ENCODE measurements around the gene LHX3.

LHX3 gene

DNA sequence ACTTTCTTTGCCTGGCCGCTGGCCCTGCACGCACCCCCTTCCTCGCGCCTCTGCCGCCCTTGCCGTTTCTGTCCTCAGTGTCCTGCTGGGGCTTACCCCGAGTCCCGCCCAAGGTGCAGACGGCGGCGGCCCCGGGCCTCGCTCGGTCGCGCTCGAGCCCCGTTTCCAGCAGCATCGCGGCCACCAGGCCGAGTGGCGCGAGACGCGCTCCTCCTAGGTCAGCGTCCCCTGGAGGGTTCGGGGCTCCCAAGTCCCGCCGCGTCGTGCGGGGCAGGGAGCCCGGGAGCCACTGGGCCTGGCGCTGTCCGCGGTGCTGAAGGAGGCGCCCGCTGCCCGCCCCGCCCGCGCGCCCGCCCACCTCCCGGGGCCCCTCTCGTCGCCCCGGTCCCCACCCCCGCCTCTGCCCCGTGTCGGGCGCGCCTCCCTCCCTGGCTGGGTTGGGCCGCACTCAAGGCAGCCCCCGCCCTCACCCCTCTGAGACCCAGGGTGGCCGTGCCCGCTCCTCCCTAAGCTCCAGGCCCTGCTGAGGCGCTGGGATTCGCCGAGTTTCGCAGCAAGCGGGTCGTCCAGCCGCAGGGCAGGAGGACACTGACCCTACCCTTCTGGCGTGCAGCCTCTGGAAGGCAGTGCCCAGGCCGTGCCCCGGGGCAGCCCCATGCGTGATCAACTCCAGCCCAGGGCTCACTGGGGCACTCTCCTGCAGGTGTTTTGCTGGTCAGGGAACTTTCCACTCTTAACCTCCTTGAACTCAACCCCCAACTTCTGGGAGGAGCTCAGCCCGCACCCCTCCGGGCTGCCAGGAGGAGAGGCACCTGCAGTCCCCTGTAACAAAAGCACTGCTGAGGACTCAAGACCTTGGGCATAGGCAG lies at the start of gene LHX3:
TSS of gene LHX3 (minus strand) at position 291 of the 869 bp plus-strand sequence. CDS start at position 175, 116 bp downstream.
- H3K27me3 ChIP-seq: peaks cover 64% of the 10 kb centered on the region
- peaks cover 10% of the 10 kb centered on the region for H3K36me3 ChIP-seq
- H3K4me3 ChIP-seq (ENCODE audit: low read depth in 1 of 2, low read length in 1 of 2): no peak within 1 kb of the TSS
- H3K27ac ChIP-seq: no peak within 1 kb of the TSS
- H3K4me1 ChIP-seq (ENCODE audit: control insufficient read depth in 1 of 2, insufficient read depth in 1 of 2, low read depth in 1 of 2, low read length in 1 of 2): no peaks in the 10 kb centered on the region
- no peaks in the 10 kb centered on the region for H3K9me3 ChIP-seq
- TF ChIP-seq, protein P1, sequence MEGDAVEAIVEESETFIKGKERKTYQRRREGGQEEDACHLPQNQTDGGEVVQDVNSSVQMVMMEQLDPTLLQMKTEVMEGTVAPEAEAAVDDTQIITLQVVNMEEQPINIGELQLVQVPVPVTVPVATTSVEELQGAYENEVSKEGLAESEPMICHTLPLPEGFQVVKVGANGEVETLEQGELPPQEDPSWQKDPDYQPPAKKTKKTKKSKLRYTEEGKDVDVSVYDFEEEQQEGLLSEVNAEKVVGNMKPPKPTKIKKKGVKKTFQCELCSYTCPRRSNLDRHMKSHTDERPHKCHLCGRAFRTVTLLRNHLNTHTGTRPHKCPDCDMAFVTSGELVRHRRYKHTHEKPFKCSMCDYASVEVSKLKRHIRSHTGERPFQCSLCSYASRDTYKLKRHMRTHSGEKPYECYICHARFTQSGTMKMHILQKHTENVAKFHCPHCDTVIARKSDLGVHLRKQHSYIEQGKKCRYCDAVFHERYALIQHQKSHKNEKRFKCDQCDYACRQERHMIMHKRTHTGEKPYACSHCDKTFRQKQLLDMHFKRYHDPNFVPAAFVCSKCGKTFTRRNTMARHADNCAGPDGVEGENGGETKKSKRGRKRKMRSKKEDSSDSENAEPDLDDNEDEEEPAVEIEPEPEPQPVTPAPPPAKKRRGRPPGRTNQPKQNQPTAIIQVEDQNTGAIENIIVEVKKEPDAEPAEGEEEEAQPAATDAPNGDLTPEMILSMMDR (IDR thresholded peaks at IDR 0.05): no peak

DNA sequence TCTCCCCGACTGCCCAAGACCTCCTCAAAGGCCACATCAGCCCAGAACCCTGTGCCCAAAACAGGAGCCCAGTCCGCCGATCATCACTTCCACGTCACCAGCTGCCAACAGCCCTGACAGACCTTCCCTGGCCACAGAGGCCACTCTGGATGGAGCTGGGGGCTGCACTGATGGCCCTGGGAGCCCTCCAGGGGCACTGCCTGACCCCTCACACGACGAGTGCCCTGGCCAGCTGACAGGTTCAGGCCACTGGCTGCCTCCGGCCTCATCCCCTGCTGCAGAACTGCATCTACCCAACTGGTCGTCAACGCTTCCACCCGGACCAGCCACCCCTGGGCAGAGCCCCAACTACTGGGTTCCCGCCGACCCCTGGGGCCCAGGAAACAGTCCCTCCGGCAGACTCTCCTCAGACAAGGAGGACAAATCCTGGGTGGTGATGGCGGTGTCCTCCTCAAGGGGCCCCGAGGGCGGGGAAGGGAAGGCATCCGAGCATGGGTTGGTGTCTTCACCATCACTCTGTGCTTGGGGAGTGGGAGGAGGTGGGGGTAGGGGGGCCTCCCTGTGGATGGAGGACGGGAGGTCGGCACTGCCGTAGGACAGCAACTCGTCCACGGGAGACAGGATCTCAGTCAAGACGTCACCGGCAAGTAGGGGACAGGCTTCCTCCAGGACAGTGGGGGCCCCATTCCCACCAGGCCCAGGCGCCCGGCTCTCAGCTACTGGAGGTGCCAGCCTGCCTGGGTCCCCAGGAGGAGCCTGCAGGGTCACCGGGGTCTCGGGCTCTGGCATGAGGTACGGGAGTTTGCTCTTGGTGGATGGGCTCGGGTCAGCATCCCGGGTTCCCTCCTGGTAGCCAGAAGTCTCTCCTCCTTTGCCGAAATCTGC lies 48.6 kb upstream of the LHX3 start:
- H3K27ac ChIP-seq: no peak overlapping the region
- H3K36me3 ChIP-seq: no peaks in the 10 kb centered on the region
- TF ChIP-seq, protein P1 (IDR thresholded peaks at IDR 0.05): no peak
- no peaks in the 10 kb centered on the region for H3K4me1 ChIP-seq (ENCODE audit: control insufficient read depth in 1 of 2, insufficient read depth in 1 of 2, low read depth in 1 of 2, low read length in 1 of 2)
- H3K9me3 ChIP-seq: no peaks in the 10 kb centered on the region
- H3K4me3 ChIP-seq (ENCODE audit: low read depth in 1 of 2, low read length in 1 of 2): no peak overlapping the region
- H3K27me3 ChIP-seq: peaks cover 8% of the 10 kb centered on the region

DNA sequence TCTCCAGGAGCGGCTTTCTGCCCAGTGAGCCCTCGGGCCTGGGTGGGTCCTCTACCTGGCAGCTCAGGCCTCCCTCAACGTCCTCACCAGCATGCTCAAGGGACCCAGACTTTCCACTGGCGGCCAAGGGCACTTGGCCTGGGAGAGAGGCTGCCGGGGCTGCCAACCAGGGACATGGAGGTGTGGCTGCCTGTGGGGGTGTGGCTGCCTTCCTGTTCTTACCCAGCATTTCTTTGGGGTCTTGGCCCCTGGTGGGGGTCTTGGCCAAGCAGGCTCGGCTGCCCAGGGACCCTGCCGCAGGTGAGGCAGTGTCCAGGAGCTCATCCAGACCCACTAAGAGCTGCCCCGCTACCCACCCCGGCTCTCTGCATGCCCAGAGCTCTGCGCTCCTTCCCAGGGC lies 47.9 kb upstream of the LHX3 start:
- TF ChIP-seq, protein P1 (IDR thresholded peaks at IDR 0.05): no peak
- H3K4me1 ChIP-seq (ENCODE audit: control insufficient read depth in 1 of 2, insufficient read depth in 1 of 2, low read depth in 1 of 2, low read length in 1 of 2): no peaks in the 10 kb centered on the region
- no peaks in the 10 kb centered on the region for H3K36me3 ChIP-seq
- peaks cover 8% of the 10 kb centered on the region for H3K27me3 ChIP-seq
- no peak overlapping the region for H3K27ac ChIP-seq
- H3K9me3 ChIP-seq: no peaks in the 10 kb centered on the region
- no peak overlapping the region for H3K4me3 ChIP-seq (ENCODE audit: low read depth in 1 of 2, low read length in 1 of 2)

DNA sequence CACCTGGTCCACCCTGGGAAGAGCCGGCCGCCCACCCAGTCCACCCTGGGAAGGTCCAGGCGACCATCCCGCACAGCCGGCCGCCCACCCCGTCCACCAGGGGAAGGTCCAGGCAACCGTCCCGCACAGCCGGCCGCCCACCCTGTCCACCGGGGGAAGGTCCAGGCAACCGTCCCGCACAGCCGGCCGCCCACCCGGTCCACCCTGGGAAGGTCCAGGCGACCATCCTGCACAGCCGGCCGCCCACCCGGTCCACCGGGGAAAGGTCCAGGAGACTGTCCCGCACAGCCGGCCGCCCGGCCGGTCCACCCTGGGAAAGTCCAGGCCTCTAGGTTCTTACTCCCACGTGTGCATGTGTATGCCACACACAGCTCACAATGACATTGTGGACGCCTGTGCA lies 47.4 kb upstream of the LHX3 start:
- TF ChIP-seq, protein P1 (IDR thresholded peaks at IDR 0.05): no peak
- Histone ChIP-seq H3K27ac (no peak overlapping the region), H3K4me1 (ENCODE audit: control insufficient read depth in 1 of 2, insufficient read depth in 1 of 2, low read depth in 1 of 2, low read length in 1 of 2) (no peaks in the 10 kb centered on the region), H3K36me3 (no peaks in the 10 kb centered on the region), H3K4me3 (ENCODE audit: low read depth in 1 of 2, low read length in 1 of 2) (no peak overlapping the region), H3K27me3 (peaks cover 8% of the 10 kb centered on the region), H3K9me3 (no peaks in the 10 kb centered on the region)

DNA sequence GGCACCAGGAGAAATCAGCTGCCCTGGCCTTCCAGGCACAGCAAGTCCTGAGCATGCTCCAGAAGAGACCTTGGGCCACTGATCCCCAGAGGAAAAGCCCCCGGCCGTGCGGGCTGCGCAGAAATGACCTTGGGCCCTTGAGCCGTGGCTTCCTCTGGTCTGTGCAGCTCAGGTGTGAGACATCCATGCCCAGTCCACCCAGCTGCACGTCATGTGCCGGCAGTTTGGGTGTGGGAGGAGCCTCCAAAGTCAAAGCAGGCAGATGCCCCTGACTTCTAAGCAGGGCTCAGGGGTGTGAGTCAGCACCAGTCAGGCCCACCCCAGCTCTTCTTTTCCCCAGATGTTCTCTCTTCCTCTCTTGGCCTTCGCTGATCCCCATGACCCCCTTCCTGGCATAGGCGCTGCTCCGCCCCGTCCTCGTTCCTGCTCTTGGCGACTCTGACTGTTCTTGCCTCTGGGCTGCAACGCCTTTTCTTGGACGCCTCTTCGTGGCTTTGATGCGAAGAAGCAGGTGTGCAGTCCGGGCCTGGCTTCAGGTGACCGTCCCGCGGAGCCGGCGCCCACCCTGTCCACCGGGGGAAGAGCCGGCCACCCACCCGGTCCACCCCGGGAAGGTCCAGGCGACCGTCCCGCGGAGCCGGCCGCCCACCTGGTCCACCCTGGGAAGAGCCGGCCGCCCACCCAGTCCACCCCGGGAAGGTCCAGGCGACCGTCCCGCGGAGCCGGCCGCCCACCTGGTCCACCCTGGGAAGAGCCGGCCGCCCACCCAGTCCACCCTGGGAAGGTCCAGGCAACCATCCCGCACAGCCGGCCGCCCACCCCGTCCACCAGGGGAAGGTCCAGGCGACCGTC lies 46.6 kb upstream of the LHX3 start:
- Histone ChIP-seq H3K36me3 (no peaks in the 10 kb centered on the region), H3K27ac (no peak overlapping the region), H3K4me3 (ENCODE audit: low read depth in 1 of 2, low read length in 1 of 2) (no peak overlapping the region), H3K4me1 (ENCODE audit: control insufficient read depth in 1 of 2, insufficient read depth in 1 of 2, low read depth in 1 of 2, low read length in 1 of 2) (no peaks in the 10 kb centered on the region), H3K9me3 (no peaks in the 10 kb centered on the region), H3K27me3 (peaks cover 15% of the 10 kb centered on the region)
- TF ChIP-seq, protein P1 (IDR thresholded peaks at IDR 0.05): no peak

Data from neutrophil (primary cell).